RWPE1 (cell line): ENCODE measurements around the gene THBS2.
"Not testable (repeated sequence)": the region's sequence is repeated elsewhere in the genome, so short reads cannot be mapped to it uniquely, and the experiment has no call there.

Experiments used
- CTCF ChIA-PET: fragments of 350-600 bp; sonication (Branson Sonifier 250); formaldehyde crosslinking; extraction: SDS; loops from one replicate; lab custom pipeline; 2021; lab: Yijun Ruan, JAX
- POLR2A ChIA-PET: fragments of 400-600 bp; formaldehyde crosslinking; extraction: SDS; loops from one replicate; lab custom pipeline; 2020; ENCODE audit warnings: antibody characterized with exemption; ENCODE audit not compliant: low non-redundant PET; lab: Yijun Ruan, JAX
- DNase-seq: peaks from one replicate; pipeline ENCODE4 v3.0.0; 2012; ENCODE audit warnings: low spot score
- H3K27ac ChIP-seq: fragments of 450-650 bp; 2 replicates; pipeline ENCODE4 v1.5.1; 2017
- TF ChIP-seq, protein P1 (sequence below): fragments of 450-650 bp; conservative IDR thresholded peaks from 2 replicates; pipeline ENCODE4 v1.5.1; 2017; ENCODE audit warnings: low read depth, mild to moderate bottlenecking

Gene THBS2

DNA sequence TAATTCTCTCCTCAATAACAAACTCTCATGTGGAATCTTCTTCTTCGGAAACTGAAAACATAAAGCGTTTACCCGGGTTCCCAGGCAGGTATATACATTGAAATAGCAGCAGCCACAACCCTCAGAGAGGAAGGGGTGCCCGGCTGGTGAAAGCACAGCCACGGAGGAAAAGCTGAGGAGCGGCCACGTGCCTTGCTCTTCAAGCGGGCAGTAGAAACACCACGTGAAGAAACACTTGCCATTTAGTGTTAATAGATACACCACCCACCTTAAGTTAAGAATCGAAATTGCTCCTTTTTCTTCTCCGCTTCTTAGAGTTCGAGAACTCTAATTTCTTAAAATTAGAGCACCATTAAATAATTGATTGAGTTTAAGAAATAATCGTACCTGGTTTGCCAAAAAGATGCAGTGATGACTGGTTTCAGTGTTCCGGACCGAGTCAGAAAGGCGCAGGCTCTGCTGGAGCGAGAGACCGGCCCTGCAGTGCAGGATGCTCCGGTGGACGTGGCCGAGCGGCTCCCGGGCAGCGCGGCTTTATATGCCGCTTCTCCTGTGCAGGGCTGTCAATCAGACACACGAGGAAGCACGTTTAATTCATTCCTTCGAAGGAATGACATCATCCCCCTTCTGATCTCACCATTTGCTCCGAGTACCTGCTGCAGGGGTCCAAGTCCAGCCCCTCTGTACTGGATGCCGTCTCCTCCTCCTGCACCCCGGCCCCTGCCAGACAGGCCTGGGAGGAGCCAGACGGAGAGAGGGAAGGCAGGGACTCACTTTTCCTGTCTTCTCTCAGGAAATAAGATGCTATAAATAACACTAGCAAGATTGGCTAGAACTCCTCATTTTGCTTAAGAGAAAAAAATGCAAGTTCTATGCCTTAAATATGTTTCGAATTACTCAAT, at the start of gene THBS2:
TSS of gene THBS2 (minus strand) at position 510 of the 902 bp plus-strand sequence. CDS start 3,062 bp downstream, outside the sequence.
- TF ChIP-seq, protein P1, sequence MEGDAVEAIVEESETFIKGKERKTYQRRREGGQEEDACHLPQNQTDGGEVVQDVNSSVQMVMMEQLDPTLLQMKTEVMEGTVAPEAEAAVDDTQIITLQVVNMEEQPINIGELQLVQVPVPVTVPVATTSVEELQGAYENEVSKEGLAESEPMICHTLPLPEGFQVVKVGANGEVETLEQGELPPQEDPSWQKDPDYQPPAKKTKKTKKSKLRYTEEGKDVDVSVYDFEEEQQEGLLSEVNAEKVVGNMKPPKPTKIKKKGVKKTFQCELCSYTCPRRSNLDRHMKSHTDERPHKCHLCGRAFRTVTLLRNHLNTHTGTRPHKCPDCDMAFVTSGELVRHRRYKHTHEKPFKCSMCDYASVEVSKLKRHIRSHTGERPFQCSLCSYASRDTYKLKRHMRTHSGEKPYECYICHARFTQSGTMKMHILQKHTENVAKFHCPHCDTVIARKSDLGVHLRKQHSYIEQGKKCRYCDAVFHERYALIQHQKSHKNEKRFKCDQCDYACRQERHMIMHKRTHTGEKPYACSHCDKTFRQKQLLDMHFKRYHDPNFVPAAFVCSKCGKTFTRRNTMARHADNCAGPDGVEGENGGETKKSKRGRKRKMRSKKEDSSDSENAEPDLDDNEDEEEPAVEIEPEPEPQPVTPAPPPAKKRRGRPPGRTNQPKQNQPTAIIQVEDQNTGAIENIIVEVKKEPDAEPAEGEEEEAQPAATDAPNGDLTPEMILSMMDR = no peak
- peak; percentile 46 for DNase-seq
- H3K27ac ChIP-seq = peak within 1 kb of the TSS; percentile 30
- ChIA-PET CTCF (no interaction called here), POLR2A (no interaction called here)

DNA sequence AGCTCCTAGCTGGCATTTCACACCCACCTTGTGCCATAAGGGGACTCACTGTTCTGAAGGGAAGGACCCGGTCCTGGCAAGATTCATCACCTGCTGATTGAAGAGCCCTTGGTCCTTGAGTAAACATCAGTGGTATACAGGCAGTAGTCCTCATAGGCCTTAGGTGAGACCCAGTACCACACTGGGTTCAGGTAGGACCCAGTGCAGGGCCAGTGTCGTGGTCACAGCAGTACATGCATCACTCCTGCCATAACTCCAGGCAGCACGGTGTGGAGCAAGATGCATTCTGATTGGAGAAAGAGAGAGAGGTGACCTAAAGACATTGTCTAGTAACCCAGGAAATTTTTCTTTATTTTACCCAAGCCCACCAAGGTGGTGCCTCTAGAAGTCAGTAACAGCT, 49.1 kb upstream of the THBS2 start:
- no peak overlapping the region for H3K27ac ChIP-seq
- DNase-seq = no peak
- ChIA-PET CTCF (no interaction called here), POLR2A (no interaction called here)
- TF ChIP-seq, protein P1 = no peak

DNA sequence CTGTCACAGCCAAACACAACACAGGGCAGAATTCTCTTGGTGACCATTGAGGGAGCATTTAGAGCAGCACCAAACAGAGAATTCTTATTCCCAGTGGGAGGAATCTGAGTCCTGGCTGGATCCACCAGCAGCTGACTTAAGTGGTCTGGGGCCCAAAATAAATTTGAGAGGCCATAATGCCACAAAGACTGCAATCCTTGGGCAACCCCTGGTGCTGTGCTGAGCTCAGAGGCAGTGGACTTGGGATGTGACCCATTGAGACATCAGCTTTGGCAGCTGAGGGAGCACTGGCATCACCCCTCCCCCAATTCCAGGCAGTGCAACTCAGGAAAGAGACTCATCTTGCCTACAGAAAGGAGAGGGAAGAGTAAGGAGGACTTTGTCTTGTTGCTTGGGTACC, 48.6 kb upstream of the THBS2 start:
- no peak for DNase-seq
- TF ChIP-seq, protein P1 = no peak
- ChIA-PET POLR2A (no interaction called here), CTCF (no interaction called here)
- H3K27ac ChIP-seq = no peak overlapping the region

DNA sequence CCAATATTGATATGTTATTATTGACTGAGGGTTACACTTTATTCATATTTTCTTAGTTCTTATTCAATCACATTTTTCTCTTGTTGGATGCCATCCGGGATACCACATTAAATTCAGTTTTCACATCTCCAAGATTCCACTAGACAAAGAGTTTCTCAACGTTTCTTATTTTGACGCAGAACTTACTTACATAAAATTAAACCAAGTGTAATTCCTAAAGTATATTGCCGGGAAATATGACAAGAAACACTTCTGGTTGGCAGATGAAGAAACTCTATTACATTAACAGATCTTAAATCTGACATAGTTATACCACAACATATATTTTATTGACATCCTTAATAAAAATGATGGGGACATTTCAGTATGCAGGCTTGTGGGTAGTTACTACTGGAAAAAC, 47.3 kb upstream of the THBS2 start:
- CTCF ChIA-PET = no interaction called here
- DNase-seq = no peak
- TF ChIP-seq, protein P1 = no peak
- POLR2A ChIA-PET = no interaction called here
- no peak overlapping the region for H3K27ac ChIP-seq

DNA sequence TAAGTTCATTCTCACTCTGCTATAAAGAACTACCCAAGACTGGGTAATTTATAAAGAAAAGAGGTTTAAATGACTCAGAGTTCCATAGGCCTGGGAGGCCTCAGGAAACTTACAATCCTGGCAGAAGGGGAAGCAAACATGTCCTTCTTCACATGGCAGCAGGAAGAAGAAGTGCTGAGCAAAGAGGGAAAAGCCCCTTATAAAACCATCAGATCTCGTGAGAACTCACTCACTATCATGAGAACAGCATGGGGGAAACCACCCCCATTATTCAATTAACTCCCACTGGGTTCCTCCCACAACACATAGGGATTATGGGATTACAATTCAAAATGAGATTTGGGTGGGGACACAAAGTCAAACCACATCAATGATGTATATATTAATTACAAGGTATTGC, 45.0 kb upstream of the THBS2 start:
- CTCF ChIA-PET, DNase-seq, H3K27ac ChIP-seq, POLR2A ChIA-PET: not testable (repeated sequence)

DNA sequence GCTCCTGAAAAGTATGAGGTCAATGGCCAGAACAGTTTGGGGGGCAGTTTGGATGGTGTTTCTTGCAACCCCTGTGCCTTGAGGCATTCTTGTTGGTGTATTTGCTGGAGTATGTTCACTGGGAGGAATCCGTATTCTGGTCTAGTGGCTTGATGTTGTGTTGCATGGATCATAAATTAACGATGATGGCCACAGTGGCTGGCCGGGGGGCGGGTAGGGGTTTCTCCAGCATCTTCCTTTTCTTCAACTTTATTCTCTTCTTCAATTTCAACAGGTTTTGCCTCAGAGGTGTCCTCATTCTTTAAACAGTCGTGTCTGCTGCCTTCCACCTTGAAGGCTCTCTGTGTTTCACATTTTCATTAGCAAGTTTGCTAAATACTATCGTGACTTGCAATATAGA, 43.0 kb upstream of the THBS2 start:
- ChIA-PET CTCF (no interaction called here), POLR2A (no interaction called here)
- H3K27ac ChIP-seq = peak overlapping the region; percentile 66
- TF ChIP-seq, protein P1 = no peak
- DNase-seq = no peak

DNA sequence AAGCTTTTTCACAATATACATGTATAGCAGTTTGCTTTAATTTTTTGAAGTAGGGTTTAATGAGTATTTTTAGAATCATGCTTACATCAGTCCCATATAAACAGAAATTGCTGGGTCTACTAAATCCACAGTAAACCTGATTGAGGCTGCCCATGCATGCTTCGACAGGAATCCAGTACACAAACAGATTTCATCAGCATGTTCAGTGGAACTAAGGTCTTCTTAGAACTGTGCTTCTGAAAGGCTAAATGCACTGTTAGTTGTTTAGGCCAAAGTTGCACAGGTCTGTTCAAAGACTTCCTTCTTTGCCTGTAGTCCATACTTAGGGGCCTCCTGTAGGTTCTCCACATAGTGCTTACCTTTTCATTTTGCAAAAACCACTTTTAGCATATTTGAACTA, 42.5 kb upstream of the THBS2 start:
- POLR2A ChIA-PET = no interaction called here
- DNase-seq = peak; percentile 14
- TF ChIP-seq, protein P1 = no peak
- peak overlapping the region; percentile 66 for H3K27ac ChIP-seq
- CTCF ChIA-PET = no interaction called here
